Hematopoietic multipotent progenitor cell treated with erythropoietin and hydrocortisone succinate and interleukin-3 and kit ligand, for 8 days (in vitro differentiated cells): ENCODE results near the gene ATXN1.

Experiments
- DNase-seq: peaks from one replicate; pipeline ENCODE4 v3.0.0-alpha.2; 2015

ATXN1 gene

DNA sequence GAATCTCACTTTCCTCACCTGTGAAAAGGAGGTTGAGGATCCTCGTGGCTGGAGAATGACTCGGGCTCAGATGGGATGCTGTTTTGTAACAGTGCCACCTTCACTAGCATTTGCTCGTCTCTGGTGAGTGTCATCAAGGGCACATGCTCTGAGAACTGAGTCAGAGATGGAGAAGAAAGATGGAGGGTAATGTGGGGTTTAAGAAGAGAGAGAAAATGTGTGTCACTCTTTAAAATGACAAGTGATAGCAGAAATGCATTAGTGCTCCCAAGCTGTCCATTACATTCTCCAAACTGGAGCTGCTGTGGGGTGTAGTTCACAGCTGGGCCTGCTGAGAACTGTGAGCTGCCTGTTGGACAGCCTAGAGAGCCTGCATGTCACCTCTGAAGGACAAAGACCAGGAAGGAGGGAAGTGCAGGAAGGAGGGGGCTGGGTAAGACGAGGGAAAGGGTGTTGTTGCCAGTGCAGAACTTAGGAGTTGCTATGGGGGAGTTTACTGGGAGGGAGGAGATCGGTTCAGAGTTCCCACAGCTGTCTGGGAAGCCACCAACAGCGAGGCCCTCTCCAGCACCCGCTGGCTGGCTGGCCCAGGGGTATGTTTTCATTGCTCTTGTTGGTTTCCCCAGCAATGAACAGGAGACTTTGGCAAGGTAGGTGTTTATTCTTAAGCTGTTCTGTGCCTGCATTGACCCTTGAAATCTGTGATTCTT is 503.1 kb downstream of the ATXN1 start:
- no peak for DNase-seq

DNA sequence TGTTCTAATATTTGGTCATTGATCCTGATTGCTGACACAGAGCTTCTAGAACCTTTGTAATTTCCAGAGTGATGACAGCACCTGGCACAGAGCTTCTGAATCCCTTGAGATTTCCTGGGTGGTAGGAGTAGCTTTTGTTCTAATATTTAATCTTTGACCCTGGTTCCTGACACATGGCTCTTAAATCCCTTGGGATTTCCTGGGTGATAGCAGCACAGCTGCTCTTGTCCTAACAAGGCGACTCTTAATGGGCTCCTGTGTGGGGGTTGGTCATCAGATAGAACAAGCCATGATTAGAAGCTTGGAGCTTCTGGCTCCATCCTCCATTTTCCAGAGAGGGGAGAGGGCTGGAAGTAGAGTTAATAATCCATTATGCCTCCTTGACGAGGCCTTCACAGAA is 504.5 kb downstream of the ATXN1 start:
- DNase-seq = no peak

DNA sequence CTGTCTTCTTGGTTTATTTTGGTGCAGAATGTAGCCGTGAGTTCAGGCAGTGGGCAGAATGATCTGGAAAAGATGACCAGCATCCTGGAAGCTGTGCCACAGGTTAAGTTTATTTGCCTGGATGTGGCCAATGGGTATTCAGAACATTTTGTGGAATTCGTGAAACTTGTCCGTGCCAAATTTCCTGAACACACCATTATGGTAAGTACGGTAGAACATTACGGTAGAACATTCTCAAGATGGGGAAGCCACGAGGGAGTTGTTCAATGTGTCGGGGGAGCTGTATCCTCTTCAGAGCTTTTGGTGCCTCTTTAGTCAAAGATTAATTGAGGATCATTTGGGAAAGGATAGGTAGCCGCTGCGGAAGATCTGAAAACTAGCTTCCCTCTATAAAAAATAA is 506.7 kb downstream of the ATXN1 start:
- DNase-seq = no peak

DNA sequence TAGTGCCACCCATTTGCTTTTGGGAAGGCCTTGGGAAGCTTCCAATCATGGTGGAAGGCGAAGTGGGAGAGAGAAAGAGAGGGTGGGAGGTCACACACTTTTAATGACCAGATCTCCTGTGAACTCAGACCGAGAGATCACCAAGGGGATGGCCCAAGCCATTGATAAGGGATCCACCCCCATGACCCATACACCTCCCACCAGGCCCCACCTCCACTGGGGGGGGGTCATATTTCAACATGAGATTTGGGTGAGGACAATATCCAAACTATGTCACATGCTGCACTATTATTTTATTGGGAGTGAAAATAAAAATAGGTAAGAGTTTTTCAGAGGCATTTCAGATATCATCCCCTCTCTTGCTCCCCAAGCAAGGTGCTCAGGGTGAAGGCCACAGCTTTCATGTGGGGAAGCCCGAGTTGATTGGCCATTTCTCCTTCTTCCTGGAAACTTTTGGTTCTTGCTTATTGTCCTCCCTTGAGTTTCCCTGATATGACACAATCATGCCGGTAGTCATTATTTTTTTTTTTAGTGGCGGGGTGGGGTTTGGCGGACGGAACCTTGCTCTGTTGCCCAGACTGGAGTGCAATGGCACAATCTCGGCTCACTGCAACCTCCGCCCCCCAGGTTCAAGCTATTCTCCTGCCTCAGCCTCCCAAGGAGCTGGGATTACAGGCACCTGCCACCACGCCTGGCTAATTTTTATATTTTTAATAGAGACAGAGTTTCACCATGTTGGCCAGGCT is 507.7 kb downstream of the ATXN1 start:
- no peak for DNase-seq

DNA sequence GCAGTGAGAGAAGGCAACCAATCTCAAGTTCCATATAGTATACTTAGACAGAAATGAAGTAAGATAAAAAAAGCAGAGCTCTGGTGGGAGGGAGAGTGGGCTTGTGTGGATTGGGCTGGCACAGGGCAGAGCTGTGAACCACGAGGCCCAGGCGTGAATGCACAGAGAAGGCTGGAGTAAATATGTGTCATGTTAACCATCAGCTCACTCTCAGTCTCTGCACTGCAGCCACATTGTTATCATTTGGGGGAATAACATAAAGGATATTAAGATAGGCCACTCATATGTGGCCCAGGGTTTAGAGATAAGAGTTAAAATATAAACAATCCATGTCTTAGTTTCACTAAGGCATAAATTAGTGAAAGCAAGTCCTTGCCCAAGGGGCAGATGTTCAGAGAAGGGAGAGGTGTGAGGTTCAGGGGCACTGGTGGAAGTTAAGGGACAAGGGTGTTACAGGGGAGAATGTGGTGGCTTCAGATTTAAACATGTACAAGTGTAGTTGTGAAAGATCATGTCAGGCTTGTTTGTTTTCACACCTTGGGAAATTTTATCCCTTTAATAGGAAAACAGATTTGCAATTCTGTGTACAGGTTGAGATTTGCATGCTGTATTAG is 508.5 kb downstream of the ATXN1 start:
- DNase-seq = peak; percentile 33

DNA sequence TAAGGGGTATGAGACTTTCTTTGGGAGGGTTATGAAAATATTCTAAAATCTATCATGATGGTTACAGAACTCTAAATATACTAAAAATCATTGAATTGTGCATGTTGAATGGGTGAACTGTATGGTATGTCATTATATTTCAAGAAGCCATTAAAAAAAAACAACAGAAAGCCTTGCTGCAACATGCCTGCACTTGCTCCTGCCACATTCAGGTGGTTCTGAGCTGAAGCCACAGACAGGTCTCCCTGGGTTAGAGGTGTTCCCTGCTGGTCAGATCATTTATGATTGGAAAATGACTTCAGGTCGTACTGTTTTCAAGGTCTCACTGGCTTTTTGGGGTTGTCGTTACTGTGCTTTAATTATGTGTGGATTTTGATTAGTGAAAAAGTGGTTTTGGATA is 509.6 kb downstream of the ATXN1 start:
- DNase-seq = no peak

DNA sequence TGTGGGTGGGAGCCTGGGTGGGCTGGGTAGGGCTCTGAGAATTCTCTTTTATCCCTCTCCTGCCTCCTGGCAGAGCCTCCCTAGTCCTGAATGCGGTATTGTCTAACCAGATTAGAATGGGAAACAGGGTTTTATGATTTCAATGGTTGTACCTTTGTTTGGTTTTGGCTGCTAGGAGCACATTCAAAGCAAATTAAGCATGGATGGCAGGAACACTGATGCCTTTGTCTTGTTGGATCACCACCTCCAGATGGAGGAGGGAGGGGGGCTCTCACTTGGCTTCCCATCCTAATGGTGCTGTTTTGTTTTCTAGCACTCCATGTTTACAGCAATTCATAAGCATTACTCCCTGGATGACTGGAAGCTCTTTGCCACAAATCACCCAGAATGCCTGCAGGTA is 511.3 kb downstream of the ATXN1 start:
- DNase-seq = no peak
